Measurements from ENCODE around the gene IGF1R. TPM values are rescaled to one million over a fixed set of nuclear protein-coding genes. Genes with fewer than 3 reads are reported as not detected.

IGF1R gene
- total RNA-seq, 1 donor from 2014 or later = 131 TPM

DNA sequence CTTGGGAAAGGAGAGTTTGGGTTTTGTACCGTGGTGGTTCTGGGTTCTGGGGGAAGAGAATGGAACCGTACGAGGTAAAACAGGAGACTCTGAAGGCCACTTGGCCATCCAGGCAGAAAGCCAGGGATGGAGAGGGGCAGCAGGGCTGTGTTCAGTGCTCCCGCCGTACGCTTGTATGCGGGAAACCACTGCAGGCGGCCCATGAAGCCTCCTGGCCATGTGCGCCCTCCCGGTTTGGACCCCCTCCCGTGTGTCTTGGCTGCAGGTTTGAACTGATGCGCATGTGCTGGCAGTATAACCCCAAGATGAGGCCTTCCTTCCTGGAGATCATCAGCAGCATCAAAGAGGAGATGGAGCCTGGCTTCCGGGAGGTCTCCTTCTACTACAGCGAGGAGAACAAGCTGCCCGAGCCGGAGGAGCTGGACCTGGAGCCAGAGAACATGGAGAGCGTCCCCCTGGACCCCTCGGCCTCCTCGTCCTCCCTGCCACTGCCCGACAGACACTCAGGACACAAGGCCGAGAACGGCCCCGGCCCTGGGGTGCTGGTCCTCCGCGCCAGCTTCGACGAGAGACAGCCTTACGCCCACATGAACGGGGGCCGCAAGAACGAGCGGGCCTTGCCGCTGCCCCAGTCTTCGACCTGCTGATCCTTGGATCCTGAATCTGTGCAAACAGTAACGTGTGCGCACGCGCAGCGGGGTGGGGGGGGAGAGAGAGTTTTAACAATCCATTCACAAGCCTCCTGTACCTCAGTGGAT is 308.6 kb downstream of the IGF1R start:
- TF ChIP-seq, protein P1, sequence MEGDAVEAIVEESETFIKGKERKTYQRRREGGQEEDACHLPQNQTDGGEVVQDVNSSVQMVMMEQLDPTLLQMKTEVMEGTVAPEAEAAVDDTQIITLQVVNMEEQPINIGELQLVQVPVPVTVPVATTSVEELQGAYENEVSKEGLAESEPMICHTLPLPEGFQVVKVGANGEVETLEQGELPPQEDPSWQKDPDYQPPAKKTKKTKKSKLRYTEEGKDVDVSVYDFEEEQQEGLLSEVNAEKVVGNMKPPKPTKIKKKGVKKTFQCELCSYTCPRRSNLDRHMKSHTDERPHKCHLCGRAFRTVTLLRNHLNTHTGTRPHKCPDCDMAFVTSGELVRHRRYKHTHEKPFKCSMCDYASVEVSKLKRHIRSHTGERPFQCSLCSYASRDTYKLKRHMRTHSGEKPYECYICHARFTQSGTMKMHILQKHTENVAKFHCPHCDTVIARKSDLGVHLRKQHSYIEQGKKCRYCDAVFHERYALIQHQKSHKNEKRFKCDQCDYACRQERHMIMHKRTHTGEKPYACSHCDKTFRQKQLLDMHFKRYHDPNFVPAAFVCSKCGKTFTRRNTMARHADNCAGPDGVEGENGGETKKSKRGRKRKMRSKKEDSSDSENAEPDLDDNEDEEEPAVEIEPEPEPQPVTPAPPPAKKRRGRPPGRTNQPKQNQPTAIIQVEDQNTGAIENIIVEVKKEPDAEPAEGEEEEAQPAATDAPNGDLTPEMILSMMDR (IDR thresholded peaks at IDR 0.05; ENCODE audit: unreplicated experiment) = no peak
- H3K4me1 Mint-ChIP-seq (ENCODE audit: unreplicated experiment) = peaks cover 22% of the 10 kb centered on the region
- DNase-seq (ENCODE audit: low spot score) = no peak
- H3K27me3 Mint-ChIP-seq (ENCODE audit: unreplicated experiment) = peaks cover 17% of the 10 kb centered on the region
- peaks cover 52% of the 10 kb centered on the region for H3K36me3 Mint-ChIP-seq (ENCODE audit: low read depth, unreplicated experiment)
- peak overlapping the region; percentile 10 for H3K4me3 Mint-ChIP-seq (ENCODE audit: unreplicated experiment)
- H3K27ac Mint-ChIP-seq (ENCODE audit: unreplicated experiment) = peak overlapping the region; percentile 66
- no peaks in the 10 kb centered on the region for H3K9me3 Mint-ChIP-seq (ENCODE audit: unreplicated experiment)

DNA sequence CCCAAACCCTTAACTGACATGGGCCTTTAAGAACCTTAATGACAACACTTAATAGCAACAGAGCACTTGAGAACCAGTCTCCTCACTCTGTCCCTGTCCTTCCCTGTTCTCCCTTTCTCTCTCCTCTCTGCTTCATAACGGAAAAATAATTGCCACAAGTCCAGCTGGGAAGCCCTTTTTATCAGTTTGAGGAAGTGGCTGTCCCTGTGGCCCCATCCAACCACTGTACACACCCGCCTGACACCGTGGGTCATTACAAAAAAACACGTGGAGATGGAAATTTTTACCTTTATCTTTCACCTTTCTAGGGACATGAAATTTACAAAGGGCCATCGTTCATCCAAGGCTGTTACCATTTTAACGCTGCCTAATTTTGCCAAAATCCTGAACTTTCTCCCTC is 309.3 kb downstream of the IGF1R start:
- TF ChIP-seq, protein P1 (IDR thresholded peaks at IDR 0.05; ENCODE audit: unreplicated experiment) = no peak
- Mint-ChIP-seq H3K4me1 (ENCODE audit: unreplicated experiment) (peaks cover 16% of the 10 kb centered on the region), H3K36me3 (ENCODE audit: low read depth, unreplicated experiment) (peaks cover 52% of the 10 kb centered on the region), H3K27ac (ENCODE audit: unreplicated experiment) (no peak overlapping the region), H3K27me3 (ENCODE audit: unreplicated experiment) (peaks cover 15% of the 10 kb centered on the region), H3K4me3 (ENCODE audit: unreplicated experiment) (peak overlapping the region; percentile 33), H3K9me3 (ENCODE audit: unreplicated experiment) (no peaks in the 10 kb centered on the region)
- DNase-seq (ENCODE audit: low spot score) = no peak

DNA sequence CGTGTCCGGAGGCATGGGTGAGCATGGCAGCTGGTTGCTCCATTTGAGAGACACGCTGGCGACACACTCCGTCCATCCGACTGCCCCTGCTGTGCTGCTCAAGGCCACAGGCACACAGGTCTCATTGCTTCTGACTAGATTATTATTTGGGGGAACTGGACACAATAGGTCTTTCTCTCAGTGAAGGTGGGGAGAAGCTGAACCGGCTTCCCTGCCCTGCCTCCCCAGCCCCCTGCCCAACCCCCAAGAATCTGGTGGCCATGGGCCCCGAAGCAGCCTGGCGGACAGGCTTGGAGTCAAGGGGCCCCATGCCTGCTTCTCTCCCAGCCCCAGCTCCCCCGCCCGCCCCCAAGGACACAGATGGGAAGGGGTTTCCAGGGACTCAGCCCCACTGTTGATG is 309.7 kb downstream of the IGF1R start:
- peaks cover 15% of the 10 kb centered on the region for H3K27me3 Mint-ChIP-seq (ENCODE audit: unreplicated experiment)
- H3K36me3 Mint-ChIP-seq (ENCODE audit: low read depth, unreplicated experiment) = peaks cover 53% of the 10 kb centered on the region
- no peak for DNase-seq (ENCODE audit: low spot score)
- H3K27ac Mint-ChIP-seq (ENCODE audit: unreplicated experiment) = no peak overlapping the region
- H3K4me3 Mint-ChIP-seq (ENCODE audit: unreplicated experiment) = peak overlapping the region; percentile 33
- TF ChIP-seq, protein P1 (IDR thresholded peaks at IDR 0.05; ENCODE audit: unreplicated experiment) = no peak
- H3K4me1 Mint-ChIP-seq (ENCODE audit: unreplicated experiment) = peaks cover 12% of the 10 kb centered on the region
- no peaks in the 10 kb centered on the region for H3K9me3 Mint-ChIP-seq (ENCODE audit: unreplicated experiment)

DNA sequence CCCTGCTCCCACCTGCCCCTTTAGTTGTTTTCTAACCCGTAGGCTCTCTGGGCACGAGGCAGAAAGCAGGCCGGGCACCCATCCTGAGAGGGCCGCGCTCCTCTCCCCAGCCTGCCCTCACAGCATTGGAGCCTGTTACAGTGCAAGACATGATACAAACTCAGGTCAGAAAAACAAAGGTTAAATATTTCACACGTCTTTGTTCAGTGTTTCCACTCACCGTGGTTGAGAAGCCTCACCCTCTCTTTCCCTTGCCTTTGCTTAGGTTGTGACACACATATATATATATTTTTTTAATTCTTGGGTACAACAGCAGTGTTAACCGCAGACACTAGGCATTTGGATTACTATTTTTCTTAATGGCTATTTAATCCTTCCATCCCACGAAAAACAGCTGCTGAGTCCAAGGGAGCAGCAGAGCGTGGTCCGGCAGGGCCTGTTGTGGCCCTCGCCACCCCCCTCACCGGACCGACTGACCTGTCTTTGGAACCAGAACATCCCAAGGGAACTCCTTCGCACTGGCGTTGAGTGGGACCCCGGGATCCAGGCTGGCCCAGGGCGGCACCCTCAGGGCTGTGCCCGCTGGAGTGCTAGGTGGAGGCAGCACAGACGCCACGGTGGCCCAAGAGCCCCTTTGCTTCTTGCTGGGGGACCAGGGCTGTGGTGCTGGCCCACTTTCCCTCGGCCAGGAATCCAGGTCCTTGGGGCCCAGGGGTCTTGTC is 310.7 kb downstream of the IGF1R start:
- H3K27ac Mint-ChIP-seq (ENCODE audit: unreplicated experiment) = no peak overlapping the region
- no peaks in the 10 kb centered on the region for H3K9me3 Mint-ChIP-seq (ENCODE audit: unreplicated experiment)
- peaks cover 49% of the 10 kb centered on the region for H3K36me3 Mint-ChIP-seq (ENCODE audit: low read depth, unreplicated experiment)
- peaks cover 15% of the 10 kb centered on the region for H3K27me3 Mint-ChIP-seq (ENCODE audit: unreplicated experiment)
- no peak for DNase-seq (ENCODE audit: low spot score)
- TF ChIP-seq, protein P1 (IDR thresholded peaks at IDR 0.05; ENCODE audit: unreplicated experiment) = no peak
- peak overlapping the region; percentile 2 for H3K4me3 Mint-ChIP-seq (ENCODE audit: unreplicated experiment)
- peaks cover 7% of the 10 kb centered on the region for H3K4me1 Mint-ChIP-seq (ENCODE audit: unreplicated experiment)

DNA sequence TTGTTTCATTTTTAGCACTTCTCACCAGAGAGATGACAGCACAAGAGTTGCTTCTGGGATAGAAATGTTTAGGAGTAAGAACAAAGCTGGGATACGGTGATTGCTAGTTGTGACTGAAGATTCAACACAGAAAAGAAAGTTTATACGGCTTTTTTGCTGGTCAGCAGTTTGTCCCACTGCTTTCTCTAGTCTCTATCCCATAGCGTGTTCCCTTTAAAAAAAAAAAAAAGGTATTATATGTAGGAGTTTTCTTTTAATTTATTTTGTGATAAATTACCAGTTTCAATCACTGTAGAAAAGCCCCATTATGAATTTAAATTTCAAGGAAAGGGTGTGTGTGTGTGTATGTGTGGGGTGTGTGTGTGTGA is 311.3 kb downstream of the IGF1R start:
- H3K27me3 Mint-ChIP-seq (ENCODE audit: unreplicated experiment) = peaks cover 15% of the 10 kb centered on the region
- no peak overlapping the region for H3K27ac Mint-ChIP-seq (ENCODE audit: unreplicated experiment)
- TF ChIP-seq, protein P1 (IDR thresholded peaks at IDR 0.05; ENCODE audit: unreplicated experiment) = no peak
- H3K4me1 Mint-ChIP-seq (ENCODE audit: unreplicated experiment) = peaks cover 7% of the 10 kb centered on the region
- H3K4me3 Mint-ChIP-seq (ENCODE audit: unreplicated experiment) = no peak overlapping the region
- H3K9me3 Mint-ChIP-seq (ENCODE audit: unreplicated experiment) = no peaks in the 10 kb centered on the region
- peaks cover 49% of the 10 kb centered on the region for H3K36me3 Mint-ChIP-seq (ENCODE audit: low read depth, unreplicated experiment)
- no peak for DNase-seq (ENCODE audit: low spot score)

All from endothelial cell (in vitro differentiated cells).